Brain microvascular endothelial cell (primary cell): ENCODE measurements around the gene RDH8.
A peak's percentile ranks its signal among the peaks of the same experiment; 100 is the strongest.

Experiments
- DNase-seq: peaks from one replicate; pipeline ENCODE4 v3.0.0-alpha.2; 2020
- H3K27ac ChIP-seq: fragments of 250-450 bp; sonication (Bioruptor Pico); 2 replicates; pipeline ENCODE4 v1.5.1; 2020; ENCODE audit warnings: mild to moderate bottlenecking, moderate library complexity
- H3K27me3 ChIP-seq: fragments of 250-450 bp; sonication (Bioruptor Pico); replicated peaks from 2 replicates; pipeline ENCODE4 v1.5.1; 2020; ENCODE audit warnings: mild to moderate bottlenecking
- H3K36me3 ChIP-seq: fragments of 250-450 bp; sonication (Bioruptor Pico); replicated peaks from 2 replicates; pipeline ENCODE4 v1.5.1; 2020; ENCODE audit warnings: mild to moderate bottlenecking
- H3K4me3 ChIP-seq: 2 replicates; pipeline ENCODE4 v1.5.1; 2011; ENCODE audit warnings: low read depth, mild to moderate bottlenecking, control low read depth, low read length, moderate library complexity
- CTCF ChIP-seq: IDR thresholded peaks from 2 replicates; pipeline ENCODE4 v1.5.1; 2011; ENCODE audit warnings: low read depth, mild to moderate bottlenecking, moderate library complexity, low read length, control low read depth, inconsistent platforms; ENCODE audit errors: missing control alignments
- in situ Hi-C: cut with HindIII; loops from 2 replicates; pipeline ENCODE4 v1.10.0; 2017; ENCODE audit warnings: low sequenced_read_pairs, low pct_ligation_motif_present

Gene RDH8

GRCh38 chr19:10006335-10006708 is 7.0 kb upstream of the RDH8 start:
- no peak for TF ChIP-seq CTCF

GRCh38 chr19:10006752-10007323 is 6.4 kb upstream of the RDH8 start:
- Histone ChIP-seq H3K27ac (peak overlapping the region; percentile 94), H3K4me3 (no peak overlapping the region), H3K27me3 (peaks cover under 1% of the 10 kb centered on the region), H3K36me3 (no peaks in the 10 kb centered on the region)
- TF ChIP-seq CTCF, result no peak
- no peak for DNase-seq
- in situ Hi-C loops, result no loop called here

More at GRCh38 chr19:10006335-10006708, 7.0 kb upstream of the RDH8 start:
- in situ Hi-C loops, result no loop called here
- Histone ChIP-seq H3K36me3 (no peaks in the 10 kb centered on the region), H3K27me3 (no peaks in the 10 kb centered on the region), H3K4me3 (no peak overlapping the region), H3K27ac (peak overlapping the region; percentile 94)
- DNase-seq, result no peak

GRCh38 chr19:10007371-10008183 is 5.7 kb upstream of the RDH8 start:
- Histone ChIP-seq H3K27ac (peak overlapping the region; percentile 94), H3K27me3 (peaks cover 8% of the 10 kb centered on the region), H3K36me3 (no peaks in the 10 kb centered on the region), H3K4me3 (no peak overlapping the region)
- TF ChIP-seq CTCF, result no peak
- peak; percentile 51 for DNase-seq
- in situ Hi-C loops, result no loop called here

- no peak overlapping the region for H3K4me3 ChIP-seq
Measured at GRCh38 chr19:10008184-10008765, 5.0 kb upstream of the RDH8 start.

GRCh38 chr19:10009714-10010224 is 3.5 kb upstream of the RDH8 start:
- peak overlapping the region; percentile 47 for H3K4me3 ChIP-seq
- no peak for DNase-seq
- in situ Hi-C loops, result no loop called here
- no peaks in the 10 kb centered on the region for H3K36me3 ChIP-seq
- peak overlapping the region; percentile 7 for H3K27ac ChIP-seq
- TF ChIP-seq CTCF, result no peak
- peaks cover 9% of the 10 kb centered on the region for H3K27me3 ChIP-seq

More at GRCh38 chr19:10008184-10008765, 5.0 kb upstream of the RDH8 start:
- H3K36me3 ChIP-seq, result no peaks in the 10 kb centered on the region
- peak overlapping the region; percentile 94 for H3K27ac ChIP-seq
- TF ChIP-seq CTCF, result no peak
- no peak for DNase-seq
- in situ Hi-C loops, result no loop called here
- peaks cover 9% of the 10 kb centered on the region for H3K27me3 ChIP-seq
